ENCODE measurements around the gene UBE2E2.
"Not testable (repeated sequence)": the region's sequence is repeated elsewhere in the genome, so short reads cannot be mapped to it uniquely, and the experiment has no call there.

Gene UBE2E2

GRCh38 chr3:23594894-23595670 lies 392.0 kb downstream of the UBE2E2 start:
- no peak for DNase-seq

DNA sequence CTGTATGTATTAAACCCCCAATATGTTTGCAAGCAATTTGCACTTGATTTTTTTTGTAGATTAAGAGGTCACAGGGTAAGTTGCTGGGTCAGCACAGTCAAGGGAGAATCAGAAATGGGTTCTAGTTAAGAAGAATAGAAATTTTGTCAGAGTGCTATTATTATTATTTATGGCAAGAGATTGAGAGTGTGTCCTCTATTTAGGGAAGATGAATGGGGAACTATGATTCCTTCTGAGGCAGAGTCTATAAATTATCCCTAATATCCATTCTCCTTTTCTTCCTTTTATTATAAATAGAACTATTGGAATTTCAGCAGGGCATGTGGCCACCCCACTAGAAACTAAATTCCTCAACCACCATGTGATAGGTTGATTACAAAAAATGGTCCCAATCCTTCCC lies 392.7 kb downstream of the UBE2E2 start:
- no peak for DNase-seq

DNA sequence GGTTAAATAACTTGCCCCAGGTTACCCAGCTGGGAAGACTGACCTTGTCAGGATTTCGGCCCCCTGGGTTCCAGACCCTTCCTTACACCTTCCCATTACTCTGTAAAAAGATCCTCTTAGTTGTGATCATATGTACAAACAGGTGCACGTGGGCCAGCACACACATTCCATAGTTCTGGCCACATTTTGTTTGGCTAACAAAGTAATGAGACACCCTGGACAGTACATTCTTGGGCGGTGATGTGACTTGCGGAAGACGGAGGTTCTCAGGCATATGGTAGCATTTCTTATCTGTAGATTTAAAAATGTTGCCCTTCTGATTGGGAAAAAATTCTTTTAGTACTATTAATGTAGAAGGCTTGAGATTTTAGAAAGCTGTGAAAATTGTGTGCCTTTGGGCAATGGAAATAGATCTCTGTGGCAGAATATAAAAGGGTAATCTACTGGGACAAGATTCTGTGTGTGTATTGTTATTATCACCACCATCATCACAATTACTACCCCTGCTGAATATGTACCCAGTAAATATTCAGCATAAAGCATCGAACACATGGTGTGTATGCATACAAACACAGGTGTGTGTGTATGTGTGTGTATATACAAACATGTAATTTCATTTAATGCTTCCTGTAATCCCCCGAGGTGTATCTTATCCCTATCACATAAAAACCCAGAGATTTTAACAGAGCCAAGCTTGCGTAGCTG lies 397.2 kb downstream of the UBE2E2 start:
- no peak for DNase-seq

DNA sequence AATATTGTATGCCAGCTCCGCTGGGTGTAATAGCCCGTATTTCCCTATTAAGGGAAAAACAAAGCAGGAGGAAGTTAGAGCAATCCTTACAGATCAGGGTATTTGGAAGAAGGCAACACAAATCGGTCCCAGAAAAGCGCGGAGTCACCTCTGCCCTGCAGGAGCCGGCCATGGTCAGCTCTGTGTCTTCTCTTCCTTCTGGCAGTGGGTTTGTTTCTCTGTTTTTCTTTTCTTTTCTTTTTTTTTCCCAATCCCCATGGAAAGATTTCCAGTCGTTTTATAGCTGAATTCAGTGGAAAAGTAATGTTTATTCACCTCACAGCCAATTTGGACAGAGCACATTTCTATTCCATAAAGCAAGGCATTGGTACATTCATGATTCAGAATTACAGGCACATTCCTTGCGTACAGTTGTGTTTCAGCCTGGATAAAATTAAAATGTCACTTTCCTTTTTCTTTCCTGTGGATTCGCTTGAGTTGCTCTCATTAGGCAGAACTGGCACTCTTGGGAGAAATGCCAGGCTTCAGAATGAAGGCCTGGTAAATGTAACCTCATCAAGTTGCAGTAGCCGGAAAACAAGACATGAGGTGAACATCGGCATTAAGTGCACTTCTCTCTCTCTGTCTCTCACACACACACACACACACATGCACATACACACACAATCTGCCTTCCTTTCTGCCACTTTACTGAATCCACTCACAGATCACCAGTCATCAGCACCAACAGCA lies 398.1 kb downstream of the UBE2E2 start:
- DNase-seq: no peak

- DNase-seq: no peak
These were observed 399.8 kb downstream of the UBE2E2 start for GRCh38 chr3:23602971-23603370.

DNA sequence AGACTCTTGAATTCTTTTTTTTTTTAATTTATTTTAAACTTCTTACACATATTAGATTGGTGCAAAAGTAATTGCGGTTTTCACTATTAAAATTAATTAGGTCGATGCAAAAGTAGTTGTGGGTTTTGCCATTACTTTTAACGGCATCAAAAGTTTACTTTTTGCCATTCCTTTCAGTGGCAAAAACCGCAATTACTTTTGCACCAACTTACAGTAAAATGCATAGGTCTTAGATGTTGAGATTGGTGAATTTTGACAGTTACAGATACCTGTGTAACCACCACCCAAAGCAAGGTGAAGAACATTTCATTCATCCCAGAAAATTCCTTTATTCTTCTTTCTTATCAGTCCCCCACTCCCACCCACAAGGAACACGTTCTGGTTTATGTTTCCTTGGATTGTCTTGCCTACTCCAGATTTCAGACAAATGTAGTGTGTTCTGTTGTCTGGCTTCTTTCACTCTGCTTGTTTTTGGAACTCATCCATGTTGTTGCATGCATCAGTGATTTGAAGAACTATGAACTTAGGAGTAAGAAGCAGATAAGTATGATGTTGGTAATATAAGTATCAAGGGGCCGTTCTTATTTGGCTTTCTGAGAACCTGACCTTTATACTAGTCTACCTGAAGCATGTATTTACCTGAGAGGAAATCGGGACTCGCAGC lies 404.2 kb downstream of the UBE2E2 start:
- DNase-seq: no peak

DNA sequence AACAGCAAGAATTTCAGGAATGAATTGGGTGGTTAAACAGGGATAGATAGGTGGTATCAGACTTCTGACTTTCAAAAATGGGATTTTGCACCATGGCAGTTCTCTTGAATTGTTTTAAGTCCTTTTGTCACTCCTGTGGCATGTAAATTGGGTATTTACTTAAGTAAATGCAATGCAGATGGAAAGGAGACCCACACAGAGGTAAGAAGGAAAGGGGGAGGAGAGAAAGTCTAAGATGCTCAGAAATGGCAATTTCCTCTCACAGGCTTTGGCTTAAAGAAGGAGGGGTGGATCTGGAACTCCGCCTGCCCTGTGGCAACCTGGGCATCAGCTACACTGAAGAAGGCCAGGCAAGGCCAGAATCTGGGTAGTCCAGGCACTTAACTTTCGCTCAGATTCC lies 405.5 kb downstream of the UBE2E2 start:
- DNase-seq: no peak

DNA sequence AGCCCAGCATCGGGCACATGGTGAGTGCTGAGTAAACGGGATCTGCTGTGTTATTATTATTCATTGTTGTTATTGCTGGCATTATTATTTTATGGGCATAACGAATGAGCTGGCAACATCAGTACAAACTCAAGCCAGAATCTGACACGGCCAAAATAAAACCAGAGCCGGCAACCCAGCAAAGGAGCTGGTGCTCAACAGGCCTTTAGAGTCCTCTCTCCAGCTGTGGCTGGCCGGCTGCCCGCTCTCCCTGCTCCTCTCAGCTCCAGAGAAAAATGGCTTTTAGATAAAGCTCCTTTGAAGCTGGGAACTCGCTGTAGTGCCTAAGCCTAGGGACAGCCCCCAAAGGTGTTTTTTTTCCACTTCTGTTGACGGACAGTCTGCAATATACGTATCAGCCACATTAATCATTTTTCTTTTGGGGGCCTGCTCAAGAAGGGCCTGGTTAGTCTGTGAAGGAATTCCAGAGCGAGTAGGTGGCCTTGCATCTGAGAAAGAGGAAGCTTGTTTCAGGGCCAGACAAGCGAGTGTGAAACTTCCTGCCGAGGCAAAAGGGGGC lies 408.7 kb downstream of the UBE2E2 start:
- DNase-seq: no peak

GRCh38 chr3:23612296-23612891 lies 409.3 kb downstream of the UBE2E2 start:
- no peak for DNase-seq

GRCh38 chr3:23615068-23615467 lies 411.9 kb downstream of the UBE2E2 start:
- no peak for DNase-seq

GRCh38 chr3:23618475-23618874 lies 415.3 kb downstream of the UBE2E2 start:
- DNase-seq: not testable (repeated sequence)

DNA sequence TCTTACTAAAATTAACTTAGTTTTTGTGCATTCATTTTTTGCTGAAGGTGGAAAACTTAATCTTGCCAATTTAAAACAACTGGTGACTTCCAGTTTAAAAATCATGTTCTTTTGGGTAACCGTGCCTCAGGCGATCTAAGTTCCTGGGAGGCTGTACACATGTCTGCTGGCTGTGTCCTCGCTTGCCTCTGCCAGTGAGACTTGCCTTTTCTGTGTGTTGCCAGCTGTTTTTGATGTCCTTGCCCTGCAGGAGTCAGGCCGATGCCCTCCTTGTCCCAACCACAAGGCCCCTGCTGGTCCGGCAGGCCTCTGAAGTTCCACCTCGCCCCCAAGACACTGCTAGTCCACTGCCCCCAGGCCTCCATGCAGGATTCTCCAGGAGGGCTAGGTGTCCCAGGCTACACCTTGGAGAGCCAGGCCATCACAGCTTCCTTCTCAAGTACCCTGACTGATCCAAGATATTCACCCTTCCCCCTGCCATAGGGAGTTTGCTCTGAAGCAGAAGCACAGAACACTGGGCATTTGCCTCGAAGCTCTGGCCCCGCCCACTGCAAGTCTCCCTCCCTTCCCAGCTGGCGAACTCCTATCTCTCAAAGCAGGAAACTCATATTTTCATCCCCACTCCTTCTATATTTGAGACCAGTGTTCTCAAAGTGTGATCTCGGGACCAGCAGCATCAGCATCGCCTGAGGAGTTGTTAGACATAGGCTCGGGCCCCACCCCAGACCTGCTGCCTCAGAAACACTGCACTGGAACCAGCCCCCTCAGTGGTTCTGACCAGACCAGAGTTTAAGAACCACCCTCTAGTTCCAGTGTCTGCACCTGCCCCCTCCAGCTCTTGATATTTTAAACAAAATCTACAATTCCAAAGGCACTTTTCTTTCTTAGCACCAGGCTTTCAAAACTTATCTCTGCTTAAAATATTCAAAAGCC lies 416.8 kb downstream of the UBE2E2 start:
- DNase-seq: no peak

GRCh38 chr3:23620638-23621015 lies 417.5 kb downstream of the UBE2E2 start:
- no peak for DNase-seq

GRCh38 chr3:23623844-23624243 lies 420.7 kb downstream of the UBE2E2 start:
- no peak for DNase-seq

DNA sequence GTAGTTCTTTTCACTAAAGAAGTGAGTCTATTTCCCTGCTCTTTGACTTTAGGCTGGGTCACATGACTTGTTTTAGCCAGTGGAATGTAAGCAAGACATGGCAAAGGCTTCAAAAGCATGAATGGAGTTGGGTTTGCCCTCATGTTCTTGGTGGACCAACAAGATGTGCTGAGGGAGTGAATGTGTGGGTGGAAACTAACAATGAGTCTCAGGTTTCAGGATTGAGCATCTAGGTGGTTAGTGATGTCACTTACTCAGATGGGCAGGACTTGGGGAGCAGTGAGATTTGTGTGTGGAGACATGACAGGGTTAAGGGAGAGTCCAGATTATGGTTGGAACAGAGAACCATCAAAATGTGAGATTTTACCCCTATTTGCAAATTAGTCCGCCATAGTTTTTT lies 421.2 kb downstream of the UBE2E2 start:
- no peak for DNase-seq

- no peak for DNase-seq
These were observed 423.3 kb downstream of the UBE2E2 start for GRCh38 chr3:23626442-23626841.

GRCh38 chr3:23629181-23629894 lies 426.2 kb downstream of the UBE2E2 start:
- DNase-seq: no peak

GRCh38 chr3:23633261-23633960 lies 430.3 kb downstream of the UBE2E2 start:
- DNase-seq: no peak

DNA sequence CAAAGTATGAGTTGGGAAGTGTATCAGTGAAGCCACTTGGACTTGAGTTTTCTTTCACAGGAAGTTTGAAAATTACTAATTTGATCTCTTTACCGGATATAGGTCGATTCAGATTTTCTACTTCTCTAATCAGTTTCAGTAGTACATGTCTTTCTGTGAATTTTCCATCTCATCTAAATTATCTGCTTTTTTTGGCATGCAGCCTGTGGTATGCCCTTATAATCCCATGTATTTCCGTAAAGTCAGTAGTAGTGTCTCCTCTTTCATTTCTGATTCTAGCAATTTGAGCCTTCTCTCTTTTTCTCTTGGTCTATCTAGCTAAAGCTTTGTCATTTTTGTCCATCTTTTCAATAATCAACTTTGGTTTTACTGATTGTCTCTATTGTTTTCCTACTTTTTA lies 434.2 kb downstream of the UBE2E2 start:
- DNase-seq: no peak
